GM18870 (cell line): ENCODE measurements around the gene SAGE1.
"Not testable (repeated sequence)": the region's sequence is repeated elsewhere in the genome, so short reads cannot be mapped to it uniquely, and the experiment has no call there.

Experiments used
- ATAC-seq: cut with Tn5 transposase; IDR thresholded peaks from one replicate; pipeline ENCODE4 v1.9.1; 2021; ENCODE audit warnings: moderate library complexity; ENCODE audit not compliant: unreplicated experiment

SAGE1 gene

DNA sequence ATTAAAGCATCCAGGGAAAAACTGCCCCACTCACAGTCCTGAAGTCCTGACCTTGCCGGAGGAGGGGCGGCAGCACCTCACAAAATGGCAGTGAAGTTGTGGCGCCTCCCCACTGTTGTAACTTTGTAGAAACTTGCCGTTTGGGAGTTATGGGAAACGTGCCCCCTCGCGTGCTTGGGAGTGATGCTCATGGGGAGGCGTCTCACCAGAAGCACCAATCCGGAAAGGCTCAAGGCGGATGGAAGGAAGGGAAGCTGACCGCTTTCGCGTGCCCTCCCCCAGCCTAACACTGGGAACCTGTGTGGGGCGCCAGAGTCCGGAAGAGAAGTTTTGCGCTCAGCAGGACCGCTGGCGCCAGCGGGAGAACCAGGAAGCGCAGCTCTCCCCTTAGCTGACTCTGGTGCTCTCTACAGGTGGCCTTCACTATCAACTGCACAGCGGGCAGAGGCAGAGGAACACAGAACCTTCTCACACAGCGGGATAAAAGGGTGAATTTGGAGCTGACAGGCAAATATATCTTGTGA is at the start of gene SAGE1, which contains the start of gene CT45A10:
SAGE1 (plus strand) TSS at position 423 of the 524 bp plus-strand sequence. CDS start 2,527 bp downstream, outside the sequence.
CT45A10 (minus strand) TSS at position 151 of the 524 bp plus-strand sequence. CDS start 8,100 bp downstream, outside the sequence.
- ATAC-seq: no peak

DNA sequence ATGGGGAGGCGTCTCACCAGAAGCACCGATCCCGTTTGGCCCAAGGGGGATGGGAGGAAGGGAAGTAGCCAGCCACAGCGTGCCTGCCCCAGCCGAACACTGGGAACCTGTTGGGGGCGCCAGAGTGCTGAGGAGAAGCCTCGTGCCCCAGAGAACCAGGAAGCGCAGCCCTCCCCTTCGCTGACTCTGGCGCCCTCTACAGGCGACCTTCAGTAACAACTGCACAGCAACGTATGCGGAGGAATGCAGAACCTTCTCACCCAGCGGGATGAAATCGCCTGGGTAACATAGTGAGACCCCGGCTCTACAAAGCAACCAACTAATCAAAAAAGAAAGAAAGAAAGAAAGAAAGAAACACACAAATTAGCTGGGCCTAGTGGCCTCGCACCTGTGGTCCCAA is 39.1 kb upstream of the SAGE1 start, which contains the start of gene CT45A8:
CT45A8 (minus strand) TSS at position 101 of the 400 bp plus-strand sequence. CDS start 3,755 bp downstream, outside the sequence.
- not testable (repeated sequence) for ATAC-seq

DNA sequence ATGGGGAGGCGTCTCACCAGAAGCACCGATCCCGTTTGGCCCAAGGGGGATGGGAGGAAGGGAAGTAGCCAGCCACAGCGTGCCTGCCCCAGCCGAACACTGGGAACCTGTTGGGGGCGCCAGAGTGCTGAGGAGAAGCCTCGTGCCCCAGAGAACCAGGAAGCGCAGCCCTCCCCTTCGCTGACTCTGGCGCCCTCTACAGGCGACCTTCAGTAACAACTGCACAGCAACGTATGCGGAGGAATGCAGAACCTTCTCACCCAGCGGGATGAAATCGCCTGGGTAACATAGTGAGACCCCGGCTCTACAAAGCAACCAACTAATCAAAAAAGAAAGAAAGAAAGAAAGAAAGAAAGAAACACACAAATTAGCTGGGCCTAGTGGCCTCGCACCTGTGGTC is 21.8 kb upstream of the SAGE1 start, which contains the start of gene CT45A9:
CT45A9 (minus strand) TSS at position 101 of the 400 bp plus-strand sequence. CDS start 3,751 bp downstream, outside the sequence.
- ATAC-seq: not testable (repeated sequence)

DNA sequence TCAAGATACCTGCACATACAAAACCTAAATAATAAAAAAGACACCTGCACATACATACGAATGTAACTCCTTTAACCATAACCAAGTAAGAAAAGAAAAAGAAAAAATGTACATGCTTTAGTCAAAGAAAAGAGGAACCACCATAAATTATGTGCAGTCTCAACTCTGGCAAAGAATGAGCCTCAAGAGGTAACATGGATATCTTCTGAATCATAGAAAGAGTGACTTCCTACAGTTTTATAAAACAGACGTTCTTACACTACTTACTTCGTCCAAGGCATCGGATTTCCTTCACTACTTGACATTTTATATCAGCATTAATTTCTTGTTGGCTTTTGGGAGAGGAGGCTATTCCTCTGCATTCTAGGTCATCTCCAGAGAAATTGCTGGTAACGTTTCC is 10.8 kb upstream of the SAGE1 start:
- not testable (repeated sequence) for ATAC-seq

DNA sequence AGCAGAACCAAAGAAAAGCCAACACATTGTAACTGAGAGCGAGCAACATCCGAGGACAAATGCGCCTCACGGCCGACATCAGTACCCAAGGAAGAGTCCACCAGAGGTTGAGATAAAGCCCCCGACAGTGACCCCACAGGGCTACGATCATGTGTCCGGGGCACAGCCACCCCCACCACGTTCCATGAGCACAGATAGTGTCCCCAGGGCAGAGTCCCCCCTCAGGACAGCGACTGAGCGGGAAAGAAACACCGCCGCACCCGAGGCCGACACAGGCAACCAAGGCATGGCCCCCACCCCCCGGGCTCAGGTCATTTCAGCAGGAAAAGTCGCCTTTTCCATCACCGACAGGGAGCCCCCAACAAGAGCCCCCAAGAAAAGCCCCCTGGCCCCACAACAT is 5.3 kb upstream of the SAGE1 start:
- not testable (repeated sequence) for ATAC-seq

GRCh38 chrX:135888976-135889375 is 4.5 kb upstream of the SAGE1 start:
- ATAC-seq: not testable (repeated sequence)

DNA sequence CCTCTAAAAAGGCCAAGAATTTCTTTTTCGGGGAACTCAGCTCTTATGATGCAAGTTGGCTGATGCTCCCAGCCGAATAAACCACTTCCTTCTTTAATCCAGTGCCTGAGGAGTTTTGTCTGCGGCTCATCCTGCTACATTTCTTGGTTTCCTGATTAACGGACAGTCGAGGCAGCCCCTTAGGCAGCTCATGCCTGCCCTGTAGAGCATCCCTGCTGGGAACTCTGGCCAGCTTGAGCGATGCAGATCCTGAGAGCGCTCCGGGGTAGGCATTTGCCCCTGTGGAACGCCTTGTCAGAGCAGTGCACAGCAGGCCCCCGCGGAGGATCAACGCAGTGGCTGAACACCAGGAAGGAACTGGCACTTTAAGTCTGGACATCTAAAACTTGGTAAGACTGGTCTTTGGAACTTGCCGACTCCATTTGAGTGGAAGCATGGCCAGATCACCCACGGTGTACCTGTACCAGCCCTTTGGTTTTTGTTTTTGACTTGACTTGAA is 3.4 kb upstream of the SAGE1 start:
- no peak for ATAC-seq

DNA sequence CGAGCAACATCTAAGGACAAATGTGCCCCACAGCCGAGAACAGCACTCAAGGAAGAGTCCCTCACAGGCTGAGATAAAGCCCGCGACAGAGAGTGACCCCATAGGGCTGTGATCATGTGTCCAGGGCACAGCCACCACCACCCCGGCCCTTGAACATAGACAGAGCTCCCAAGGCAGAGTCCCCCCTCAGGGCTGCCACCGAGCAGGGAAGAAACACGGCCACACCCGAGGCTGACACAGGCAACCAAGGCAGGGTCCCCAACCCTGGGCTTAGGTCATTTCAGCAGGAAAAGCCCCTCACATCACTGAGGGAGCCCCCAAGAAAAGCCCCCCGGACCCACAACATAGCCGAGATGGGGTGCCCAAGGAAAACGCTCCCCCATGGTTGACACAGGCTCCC is 735 bp upstream of the SAGE1 start:
- ATAC-seq: no peak

DNA sequence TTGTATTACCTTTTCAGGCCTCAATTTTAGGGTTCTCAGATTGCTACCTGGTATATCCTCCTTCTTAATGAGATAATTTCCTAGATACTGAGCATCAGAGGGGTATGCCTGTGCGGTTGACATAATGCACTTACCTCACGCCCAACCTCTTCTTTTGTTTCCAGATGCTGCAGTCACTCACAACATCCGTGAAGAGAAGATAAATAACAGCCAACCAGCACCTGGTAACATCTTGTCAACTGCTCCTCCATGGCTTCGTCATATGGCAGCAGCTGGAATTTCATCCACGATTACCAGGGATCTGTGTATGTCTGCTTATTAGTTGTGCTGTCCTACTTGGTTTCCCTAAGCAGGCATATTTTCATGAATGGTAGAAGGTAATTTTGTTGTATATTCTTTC is 16.7 kb downstream of the SAGE1 start:
- no peak for ATAC-seq

DNA sequence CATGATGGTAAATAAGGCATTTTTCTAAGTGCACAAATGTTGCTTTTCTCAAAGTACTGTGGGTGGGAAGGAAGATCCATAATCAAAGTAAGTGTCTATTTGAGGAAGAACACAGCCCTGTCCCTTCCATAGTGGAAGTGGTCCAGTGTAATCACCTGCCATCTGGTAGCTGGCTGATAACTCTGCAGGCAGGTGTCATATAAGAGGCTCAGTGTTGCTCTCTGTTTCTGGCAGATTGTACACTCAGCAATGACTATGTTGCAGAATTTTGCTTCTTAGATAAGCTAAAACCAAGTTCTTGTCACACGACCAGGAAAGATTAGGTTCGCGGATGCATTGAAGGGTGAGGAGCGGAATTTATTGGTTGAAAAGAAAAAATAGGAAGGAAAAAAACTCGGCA is 20.9 kb downstream of the SAGE1 start:
- ATAC-seq: no peak

DNA sequence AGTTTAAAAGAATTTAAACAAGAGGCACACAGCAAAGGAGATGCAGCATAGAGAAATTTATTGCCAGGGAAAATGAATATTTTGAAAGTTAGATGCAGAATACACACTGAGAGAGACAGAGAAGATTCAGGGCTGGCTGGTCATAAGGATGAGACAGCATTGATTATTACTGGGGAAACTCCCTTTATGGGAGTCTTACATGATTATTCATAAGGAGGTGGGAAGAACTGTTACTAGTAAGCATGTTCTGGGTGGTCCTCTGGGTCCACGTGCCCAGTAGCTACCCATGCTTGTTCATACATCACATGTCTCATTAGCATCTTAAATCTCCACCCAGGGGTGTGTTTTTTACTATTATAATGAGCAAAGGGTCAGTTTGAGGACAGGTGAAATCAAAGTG is 27.0 kb downstream of the SAGE1 start:
- ATAC-seq: not testable (repeated sequence)

- no peak for ATAC-seq
Observed at GRCh38 chrX:135923353-135923752, 29.8 kb downstream of the SAGE1 start.

DNA sequence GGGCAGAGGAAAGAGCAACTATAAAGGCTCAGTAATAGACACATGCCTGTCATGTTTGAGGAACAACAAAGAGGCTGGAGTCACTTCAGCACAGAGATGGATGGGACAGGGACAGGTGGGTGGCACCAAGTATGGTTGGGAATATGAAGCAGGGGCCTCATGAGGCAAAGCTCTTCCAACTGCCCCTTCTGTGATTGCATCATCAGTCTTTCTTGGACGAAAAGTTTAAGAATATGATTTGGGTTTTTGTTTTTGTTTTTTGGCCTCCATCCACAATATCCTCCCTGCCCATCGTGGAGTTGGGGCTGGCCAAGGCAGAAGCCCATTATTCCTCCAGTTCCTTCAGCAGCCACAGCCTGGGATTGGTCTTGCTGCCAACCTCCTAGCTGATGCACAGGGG is 34.4 kb downstream of the SAGE1 start:
- no peak for ATAC-seq

DNA sequence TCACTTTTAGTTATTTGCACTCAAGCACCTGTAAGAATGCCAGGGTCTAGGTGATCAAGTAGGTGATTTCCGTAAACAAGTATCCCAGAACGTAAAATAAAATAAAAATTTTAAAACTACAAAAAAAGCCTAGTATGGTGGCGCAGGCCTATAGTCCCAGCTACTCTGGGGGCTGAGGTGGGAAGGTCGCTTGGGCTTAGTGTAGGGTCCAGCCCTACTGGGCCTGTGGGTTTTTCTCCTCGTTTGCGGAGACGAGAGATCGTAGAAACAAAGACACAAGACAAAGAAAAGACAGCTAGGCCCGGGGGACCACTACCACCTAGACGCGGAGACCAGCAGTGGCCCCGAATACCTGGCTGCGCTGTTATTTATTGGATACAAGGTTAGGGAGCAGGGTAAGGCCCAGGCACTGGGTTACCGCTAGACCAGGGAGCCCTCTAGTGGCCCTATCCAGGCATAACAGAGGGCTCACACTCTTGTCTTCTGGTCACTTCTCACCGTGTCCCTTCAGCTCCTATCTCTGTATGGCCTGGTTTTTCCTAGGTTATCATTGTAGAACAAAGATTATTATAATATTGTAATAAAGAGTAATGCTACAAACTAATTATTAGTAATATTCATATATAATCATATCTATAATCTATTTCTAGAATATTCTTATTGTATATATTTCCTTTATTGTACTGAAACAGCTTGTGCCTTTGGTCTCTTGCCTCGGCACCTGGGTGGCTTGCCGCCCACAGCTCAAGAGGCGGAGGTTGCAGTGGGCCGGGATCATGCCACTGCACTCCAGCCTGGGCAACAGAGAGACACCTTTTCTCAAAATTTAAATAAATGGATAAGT is 38.4 kb downstream of the SAGE1 start:
- ATAC-seq: no peak

GRCh38 chrX:135944486-135944885 is 51.0 kb downstream of the SAGE1 start:
- no peak for ATAC-seq

DNA sequence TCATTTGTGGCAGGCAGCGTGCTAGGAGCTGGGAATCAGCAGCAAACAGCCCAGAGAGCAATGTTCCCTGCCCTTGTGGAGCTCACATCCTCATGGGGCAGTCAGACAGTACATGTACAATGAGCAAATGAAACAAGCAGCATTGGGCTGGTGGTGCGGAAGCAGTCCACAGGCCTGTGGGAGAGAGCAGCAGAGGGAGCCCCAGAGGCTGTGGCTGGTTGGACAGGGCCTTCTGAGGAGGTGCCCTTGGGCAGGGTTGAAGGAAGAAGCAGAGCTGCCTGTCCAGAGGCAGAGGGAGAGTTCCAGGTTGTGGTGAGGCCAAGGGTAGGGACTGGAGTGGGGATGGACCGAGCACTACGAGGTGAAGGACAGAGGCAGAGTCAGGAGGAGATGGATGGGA is 57.8 kb downstream of the SAGE1 start:
- ATAC-seq: no peak
